ENCODE measurements around the gene ANK2. TPM values are rescaled to one million over a fixed set of nuclear protein-coding genes. Genes with fewer than 3 reads are reported as not detected.

The ANK2 gene
- total and polyA plus RNA-seq, 2 of the 13 experiments (the other 11 are each of a cell fraction or from before 2014, with no cell fraction given), result 2.7 to 15.1 TPM

- TF ChIP-seq ZNF746 (CRISPR knock-in tag; IDR thresholded peaks at IDR 0.05), result no peak
- TF ChIP-seq, protein P1, sequence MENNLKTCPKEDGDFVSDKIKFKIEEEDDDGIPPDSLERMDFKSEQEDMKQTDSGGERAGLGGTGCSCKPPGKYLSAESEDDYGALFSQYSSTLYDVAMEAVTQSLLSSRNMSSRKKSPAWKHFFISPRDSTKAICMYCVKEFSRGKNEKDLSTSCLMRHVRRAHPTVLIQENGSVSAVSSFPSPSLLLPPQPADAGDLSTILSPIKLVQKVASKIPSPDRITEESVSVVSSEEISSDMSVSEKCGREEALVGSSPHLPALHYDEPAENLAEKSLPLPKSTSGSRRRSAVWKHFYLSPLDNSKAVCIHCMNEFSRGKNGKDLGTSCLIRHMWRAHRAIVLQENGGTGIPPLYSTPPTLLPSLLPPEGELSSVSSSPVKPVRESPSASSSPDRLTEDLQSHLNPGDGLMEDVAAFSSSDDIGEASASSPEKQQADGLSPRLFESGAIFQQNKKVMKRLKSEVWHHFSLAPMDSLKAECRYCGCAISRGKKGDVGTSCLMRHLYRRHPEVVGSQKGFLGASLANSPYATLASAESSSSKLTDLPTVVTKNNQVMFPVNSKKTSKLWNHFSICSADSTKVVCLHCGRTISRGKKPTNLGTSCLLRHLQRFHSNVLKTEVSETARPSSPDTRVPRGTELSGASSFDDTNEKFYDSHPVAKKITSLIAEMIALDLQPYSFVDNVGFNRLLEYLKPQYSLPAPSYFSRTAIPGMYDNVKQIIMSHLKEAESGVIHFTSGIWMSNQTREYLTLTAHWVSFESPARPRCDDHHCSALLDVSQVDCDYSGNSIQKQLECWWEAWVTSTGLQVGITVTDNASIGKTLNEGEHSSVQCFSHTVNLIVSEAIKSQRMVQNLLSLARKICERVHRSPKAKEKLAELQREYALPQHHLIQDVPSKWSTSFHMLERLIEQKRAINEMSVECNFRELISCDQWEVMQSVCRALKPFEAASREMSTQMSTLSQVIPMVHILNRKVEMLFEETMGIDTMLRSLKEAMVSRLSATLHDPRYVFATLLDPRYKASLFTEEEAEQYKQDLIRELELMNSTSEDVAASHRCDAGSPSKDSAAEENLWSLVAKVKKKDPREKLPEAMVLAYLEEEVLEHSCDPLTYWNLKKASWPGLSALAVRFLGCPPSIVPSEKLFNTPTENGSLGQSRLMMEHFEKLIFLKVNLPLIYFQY (CRISPR knock-in tag; IDR thresholded peaks at IDR 0.05; ENCODE audit: borderline replicate concordance), result 0 out of 2 replicates have a peak, but pooled peaks have one; percentile 28
- TF ChIP-seq GATA4 (IDR thresholded peaks at IDR 0.05; ENCODE audit: borderline replicate concordance, low read depth), result no peak
- TF ChIP-seq GZF1 (CRISPR knock-in tag; IDR thresholded peaks at IDR 0.05), result no peak
- TF ChIP-seq, protein P2, sequence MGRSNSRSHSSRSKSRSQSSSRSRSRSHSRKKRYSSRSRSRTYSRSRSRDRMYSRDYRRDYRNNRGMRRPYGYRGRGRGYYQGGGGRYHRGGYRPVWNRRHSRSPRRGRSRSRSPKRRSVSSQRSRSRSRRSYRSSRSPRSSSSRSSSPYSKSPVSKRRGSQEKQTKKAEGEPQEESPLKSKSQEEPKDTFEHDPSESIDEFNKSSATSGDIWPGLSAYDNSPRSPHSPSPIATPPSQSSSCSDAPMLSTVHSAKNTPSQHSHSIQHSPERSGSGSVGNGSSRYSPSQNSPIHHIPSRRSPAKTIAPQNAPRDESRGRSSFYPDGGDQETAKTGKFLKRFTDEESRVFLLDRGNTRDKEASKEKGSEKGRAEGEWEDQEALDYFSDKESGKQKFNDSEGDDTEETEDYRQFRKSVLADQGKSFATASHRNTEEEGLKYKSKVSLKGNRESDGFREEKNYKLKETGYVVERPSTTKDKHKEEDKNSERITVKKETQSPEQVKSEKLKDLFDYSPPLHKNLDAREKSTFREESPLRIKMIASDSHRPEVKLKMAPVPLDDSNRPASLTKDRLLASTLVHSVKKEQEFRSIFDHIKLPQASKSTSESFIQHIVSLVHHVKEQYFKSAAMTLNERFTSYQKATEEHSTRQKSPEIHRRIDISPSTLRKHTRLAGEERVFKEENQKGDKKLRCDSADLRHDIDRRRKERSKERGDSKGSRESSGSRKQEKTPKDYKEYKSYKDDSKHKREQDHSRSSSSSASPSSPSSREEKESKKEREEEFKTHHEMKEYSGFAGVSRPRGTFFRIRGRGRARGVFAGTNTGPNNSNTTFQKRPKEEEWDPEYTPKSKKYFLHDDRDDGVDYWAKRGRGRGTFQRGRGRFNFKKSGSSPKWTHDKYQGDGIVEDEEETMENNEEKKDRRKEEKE (IDR thresholded peaks at IDR 0.05), result no peak
- TF ChIP-seq RXRB (CRISPR knock-in tag; IDR thresholded peaks at IDR 0.05; ENCODE audit: borderline replicate concordance), result peak; percentile 64; the same call in 1 of the 2 replicates
- TF ChIP-seq DPF2 (CRISPR knock-in tag; IDR thresholded peaks at IDR 0.05; ENCODE audit: borderline replicate concordance, low read depth), result no peak
- TF ChIP-seq MBNL3 (CRISPR knock-in tag; conservative IDR thresholded peaks at IDR 0.05), result no peak
- TF ChIP-seq ZSCAN12 (CRISPR knock-in tag; IDR thresholded peaks at IDR 0.05), result no peak
- no peak for TF ChIP-seq FOXM1 (CRISPR knock-in tag; IDR thresholded peaks at IDR 0.05)
- TF ChIP-seq ZNF7 (CRISPR knock-in tag; IDR thresholded peaks at IDR 0.05), result no peak
- no peak for TF ChIP-seq ZNF704 (CRISPR knock-in tag; IDR thresholded peaks at IDR 0.05; ENCODE audit: borderline replicate concordance)
- TF ChIP-seq RXRA (CRISPR knock-in tag; IDR thresholded peaks at IDR 0.05), result no peak
- TF ChIP-seq, protein P3, sequence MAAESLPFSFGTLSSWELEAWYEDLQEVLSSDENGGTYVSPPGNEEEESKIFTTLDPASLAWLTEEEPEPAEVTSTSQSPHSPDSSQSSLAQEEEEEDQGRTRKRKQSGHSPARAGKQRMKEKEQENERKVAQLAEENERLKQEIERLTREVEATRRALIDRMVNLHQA (CRISPR knock-in tag; IDR thresholded peaks at IDR 0.05), result no peak
- no peak for TF ChIP-seq ZBTB4 (CRISPR knock-in tag; IDR thresholded peaks at IDR 0.05; ENCODE audit: borderline replicate concordance)
- no peak for TF ChIP-seq NFYB (CRISPR knock-in tag; IDR thresholded peaks at IDR 0.05)
Measured at GRCh38 chr4:113181289-113182007, 132.0 kb downstream of the ANK2 start (continued).
